NCI-H69 (cell line): ENCODE measurements around the gene DIS3L2.
"Not testable (repeated sequence)": the region's sequence is repeated elsewhere in the genome, so short reads cannot be mapped to it uniquely, and the experiment has no call there.

Experiments used
- DNase-seq: peaks from one replicate; lab custom pipeline; 2025; lab: John Stamatoyannopoulos, UW

The DIS3L2 gene

GRCh38 chr2:232369126-232369951 is 407.8 kb downstream of the DIS3L2 start:
- no peak for DNase-seq

DNA sequence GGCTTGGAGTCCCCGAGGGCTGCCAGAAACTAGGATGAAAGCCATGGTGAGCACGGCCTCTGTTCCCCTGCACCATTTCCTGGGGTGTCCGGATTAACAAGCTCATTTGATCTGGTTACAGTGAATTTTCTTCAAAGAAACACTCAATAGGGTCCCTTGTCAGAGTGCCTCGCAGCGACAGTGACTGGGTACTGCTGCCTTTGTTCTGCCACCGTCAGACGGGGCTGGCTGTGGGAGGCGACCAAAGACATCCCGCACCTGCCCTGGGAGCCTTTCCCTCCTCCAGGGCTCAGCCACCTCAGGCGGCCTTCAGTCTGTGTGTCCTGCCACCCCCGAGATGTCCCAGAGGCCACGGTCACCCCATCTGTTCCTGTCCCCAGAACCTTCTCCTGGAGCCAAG is 408.5 kb downstream of the DIS3L2 start:
- not testable (repeated sequence) for DNase-seq

DNA sequence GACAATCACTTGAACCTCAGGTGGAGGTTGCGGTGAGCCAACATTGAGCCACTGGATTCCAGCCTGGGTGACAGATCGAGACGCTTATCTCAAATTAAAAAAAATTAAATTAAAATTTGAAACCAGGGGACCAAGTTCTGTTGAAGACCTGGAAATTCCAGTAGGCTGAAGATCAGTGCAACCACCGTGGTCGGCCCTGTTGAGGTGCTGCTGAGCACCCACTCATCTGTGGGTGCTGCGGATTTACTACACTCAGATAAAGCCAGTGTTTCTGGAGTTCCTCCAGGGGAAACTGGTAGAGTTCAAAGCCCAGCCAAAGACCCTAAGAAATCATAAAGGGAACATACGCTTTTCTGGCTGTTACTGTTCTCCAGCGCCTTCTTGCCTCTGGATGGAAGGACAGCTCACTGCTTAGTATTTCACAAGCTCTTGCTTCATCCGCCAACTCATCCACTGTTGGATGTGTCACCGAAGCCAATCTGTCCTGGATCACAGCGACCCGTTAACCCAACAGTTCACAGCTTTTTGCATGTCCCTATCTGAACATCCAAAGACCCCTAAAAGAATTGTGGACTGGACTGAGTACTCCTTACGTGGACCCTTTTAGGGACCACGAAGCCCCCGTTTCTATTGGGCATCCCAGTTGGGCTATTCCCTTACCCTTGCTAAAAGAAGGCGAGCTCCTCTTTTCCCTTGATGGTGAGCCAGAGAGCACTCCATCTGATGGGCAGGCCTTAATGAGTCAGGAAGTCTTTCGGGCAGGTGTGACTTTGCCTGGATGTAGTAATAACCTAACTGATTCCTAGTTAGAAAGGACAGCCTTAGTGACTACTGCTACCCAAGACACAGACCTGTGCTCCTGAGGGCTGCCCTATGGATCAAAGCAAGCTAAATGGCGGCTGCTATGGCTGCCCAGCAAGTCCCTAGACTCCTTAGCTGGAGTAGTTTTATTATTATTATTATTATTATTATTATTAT is 411.0 kb downstream of the DIS3L2 start:
- no peak for DNase-seq

DNA sequence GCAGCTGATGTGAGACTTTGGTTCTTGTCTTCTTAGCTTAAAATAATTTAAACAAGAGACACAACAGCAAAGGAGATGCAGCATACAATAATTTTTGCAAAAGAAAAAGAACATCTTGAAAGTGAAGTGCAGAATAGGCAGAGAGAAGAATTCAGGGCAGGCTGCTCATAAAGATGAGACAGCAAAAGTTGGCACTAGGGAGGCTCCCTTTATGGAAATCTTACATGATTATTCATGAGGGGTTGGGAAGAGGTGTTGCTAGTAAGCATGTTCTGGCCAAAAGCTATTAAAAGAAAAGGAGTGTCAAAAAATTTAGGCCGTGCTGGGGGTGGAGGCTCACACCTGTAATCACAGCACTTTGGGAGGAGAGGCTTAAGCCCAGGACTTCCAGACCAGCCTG is 412.8 kb downstream of the DIS3L2 start:
- no peak for DNase-seq

DNA sequence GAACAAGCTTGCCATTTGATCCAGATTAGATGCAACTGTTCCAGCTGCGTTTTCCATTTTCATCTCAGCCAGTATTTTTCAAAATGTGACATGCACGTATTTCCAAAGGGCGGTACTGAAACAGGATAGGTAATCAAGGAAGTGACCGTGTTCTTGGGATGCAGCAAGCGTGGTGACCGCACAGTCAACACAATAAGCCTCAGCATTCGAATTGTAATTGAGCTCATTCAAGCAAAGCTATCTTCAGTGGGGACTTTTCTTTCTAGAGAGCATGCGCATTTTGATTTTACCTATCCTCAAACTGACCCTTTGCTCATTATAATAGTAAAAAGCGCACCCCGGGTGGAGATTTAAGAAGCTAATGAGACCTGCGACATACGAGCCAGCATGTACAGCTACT is 413.7 kb downstream of the DIS3L2 start:
- no peak for DNase-seq

DNA sequence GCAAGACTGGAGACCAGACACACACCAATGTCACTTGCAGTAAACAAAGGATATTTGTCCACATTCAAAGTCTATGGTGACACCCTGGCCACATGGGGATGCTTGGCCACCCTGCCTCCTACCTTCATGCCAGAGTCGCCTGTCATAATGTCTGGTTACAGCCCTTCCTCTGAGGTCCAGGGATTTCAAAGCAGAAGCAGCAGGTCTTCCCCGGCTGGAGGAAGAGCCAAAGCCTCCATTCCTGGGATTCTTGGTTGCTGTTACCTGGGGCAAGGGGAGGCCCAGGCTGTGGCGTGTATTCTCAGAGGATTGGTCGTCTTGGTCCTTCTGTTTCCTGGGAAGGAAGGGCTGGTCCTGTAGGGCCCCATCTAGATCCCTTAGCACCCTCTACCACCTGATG is 414.7 kb downstream of the DIS3L2 start:
- no peak for DNase-seq

- no peak for DNase-seq
Observed at GRCh38 chr2:232376713-232377112, 415.2 kb downstream of the DIS3L2 start.

DNA sequence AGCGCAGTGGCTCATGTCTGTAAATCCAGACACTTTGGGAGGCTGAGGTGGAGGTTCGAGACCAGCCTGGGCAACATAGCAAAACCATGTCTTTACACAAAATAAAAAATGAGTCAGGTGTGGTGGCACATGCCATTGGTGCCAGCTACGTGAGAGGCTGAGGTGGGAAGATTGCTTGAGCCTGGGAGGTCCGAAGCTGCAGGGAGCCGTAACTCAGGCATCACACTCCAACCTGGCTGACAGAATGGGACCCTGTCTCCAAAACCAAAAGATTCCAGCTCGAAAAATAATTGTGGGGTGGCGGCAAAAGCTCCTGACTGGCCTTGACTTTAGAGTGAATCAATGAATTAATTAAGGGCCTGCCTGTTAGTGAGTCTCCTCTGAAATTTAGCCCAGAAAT is 415.8 kb downstream of the DIS3L2 start:
- DNase-seq, result no peak

DNA sequence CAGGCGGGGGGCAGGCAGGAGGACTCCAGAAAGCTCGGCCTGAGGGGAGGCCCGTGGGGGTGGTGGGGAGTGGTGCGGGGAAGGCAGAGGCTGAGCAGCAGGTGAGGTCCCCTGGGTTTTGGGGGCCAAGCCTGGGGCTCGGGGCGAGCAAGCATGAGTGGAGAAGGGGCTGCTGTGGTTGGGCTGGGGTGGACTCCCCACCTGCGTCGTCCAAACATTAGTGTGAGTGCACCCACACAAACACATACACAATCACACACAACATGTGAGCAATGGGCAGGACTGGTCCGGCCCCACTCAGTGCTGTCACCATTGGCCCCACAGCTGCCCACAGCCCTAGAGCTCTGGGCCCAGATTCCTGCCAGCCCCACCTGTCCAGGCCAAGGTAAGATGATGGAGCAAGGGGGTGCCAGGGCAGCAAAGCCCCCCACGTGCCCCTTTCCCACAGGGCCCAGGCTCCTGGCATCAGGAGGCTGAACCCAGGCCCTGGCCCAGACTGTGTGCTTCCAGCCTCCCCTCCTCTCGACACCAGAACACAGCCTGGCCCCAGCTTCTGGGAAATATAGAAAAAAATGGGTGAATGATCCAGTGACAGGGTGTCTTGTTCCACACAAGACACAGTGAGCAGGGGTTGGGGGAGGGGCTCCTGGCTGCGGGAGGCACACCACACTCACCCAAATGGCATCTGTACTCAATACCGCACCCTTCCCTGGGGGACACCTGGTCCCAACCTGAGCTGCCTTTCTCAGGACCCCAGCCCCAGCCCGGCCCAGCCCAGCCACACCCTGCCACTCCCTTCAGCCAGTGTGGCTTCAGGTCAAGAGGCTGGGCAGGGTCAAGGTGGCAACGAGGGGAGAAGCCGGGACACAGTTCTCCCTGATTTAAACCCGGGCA is 416.6 kb downstream of the DIS3L2 start:
- no peak for DNase-seq

DNA sequence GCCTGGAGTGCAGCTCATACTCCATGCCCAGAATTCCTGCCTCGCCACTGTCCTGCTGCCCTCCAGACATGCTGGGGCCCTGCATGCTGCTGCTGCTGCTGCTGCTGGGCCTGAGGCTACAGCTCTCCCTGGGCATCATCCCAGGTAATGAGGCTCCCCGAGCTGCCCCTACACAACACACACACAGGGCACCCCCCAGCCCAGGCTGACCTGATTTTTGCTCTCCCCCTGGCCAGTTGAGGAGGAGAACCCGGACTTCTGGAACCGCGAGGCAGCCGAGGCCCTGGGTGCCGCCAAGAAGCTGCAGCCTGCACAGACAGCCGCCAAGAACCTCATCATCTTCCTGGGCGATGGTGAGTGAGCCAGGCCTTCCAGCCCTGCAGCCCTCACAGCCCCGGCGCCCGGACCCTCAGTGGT is 417.2 kb downstream of the DIS3L2 start, which contains the start of gene ALPP:
Gene ALPP (plus strand): TSS at position 17 of the 417 bp plus-strand sequence. CDS start 52 bp downstream, at position 69.
- DNase-seq, result not testable (repeated sequence)

DNA sequence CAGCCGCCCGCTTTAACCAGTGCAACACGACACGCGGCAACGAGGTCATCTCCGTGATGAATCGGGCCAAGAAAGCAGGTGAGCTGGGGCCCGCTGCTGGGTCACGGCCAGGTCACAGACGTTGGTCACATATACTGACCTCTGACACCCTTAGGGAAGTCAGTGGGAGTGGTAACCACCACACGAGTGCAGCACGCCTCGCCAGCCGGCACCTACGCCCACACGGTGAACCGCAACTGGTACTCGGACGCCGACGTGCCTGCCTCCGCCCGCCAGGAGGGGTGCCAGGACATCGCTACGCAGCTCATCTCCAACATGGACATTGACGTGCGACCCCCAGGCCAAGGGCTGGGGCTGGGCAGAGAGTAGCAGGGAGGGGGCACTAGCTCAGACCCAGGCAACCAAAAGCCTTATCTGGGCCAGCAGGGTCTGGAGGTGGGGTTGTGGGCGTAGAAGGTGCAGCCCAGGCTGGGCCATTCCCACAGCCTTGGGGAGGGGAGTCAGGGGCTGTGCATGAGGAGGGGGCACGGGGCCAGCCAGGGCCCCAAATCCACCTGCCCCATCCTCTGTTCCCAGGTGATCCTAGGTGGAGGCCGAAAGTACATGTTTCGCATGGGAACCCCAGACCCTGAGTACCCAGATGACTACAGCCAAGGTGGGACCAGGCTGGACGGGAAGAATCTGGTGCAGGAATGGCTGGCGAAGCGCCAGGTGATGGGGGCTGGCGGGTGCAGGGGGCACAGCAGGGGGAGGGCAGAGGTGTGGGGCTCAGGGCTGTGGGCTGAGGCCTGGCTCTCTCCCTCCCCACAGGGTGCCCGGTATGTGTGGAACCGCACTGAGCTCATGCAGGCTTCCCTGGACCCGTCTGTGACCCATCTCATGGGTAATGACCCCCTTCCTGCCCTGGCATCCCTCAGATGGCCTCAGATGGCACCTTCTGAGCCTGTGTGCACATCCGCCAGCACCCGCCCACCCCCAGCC is 418.4 kb downstream of the DIS3L2 start:
- not testable (repeated sequence) for DNase-seq

- DNase-seq, result not testable (repeated sequence)
Observed at GRCh38 chr2:232381204-232382031, 419.9 kb downstream of the DIS3L2 start.

DNA sequence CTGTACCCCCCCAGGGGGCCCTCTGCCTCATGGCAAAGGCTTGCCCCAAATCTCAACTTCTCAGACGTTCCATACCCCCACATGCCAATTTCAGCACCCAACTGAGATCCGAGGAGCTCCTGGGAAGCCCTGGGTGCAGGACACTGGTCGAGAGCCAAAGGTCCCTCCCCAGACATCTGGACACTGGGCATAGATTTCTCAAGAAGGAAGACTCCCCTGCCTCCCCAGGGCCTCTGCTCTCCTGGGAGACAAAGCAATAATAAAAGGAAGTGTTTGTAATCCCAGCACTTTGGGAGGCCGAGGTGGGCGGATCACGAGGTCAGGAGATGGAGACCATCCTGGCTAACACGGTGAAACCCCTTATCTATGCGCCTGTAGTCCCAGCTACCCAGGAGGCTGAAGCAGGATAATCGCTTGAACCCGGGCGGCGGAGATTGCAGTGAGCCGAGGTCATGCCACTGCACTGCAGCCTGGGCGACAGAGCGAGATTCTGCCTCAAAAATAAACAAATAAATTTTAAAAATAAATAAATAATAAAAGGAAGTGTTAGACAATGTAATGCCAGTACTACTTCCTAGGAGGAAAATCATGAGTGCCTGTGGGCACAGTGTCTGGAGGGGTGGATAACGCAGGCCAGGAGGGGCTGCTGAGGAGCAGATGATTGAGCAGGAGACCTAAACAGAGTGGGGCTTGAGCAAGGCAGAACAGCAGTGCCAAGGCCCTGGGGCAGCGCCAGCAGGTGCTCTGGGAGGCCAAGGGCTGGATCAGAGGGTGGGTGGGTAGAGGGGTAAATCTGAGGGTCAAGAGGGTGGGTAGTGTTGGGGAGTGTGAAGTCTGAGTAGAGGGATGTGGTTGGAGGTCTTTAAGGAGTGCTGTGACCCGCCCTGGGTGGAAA is 421.1 kb downstream of the DIS3L2 start:
- DNase-seq, result no peak

- no peak for DNase-seq
Observed at GRCh38 chr2:232384466-232384865, 423.0 kb downstream of the DIS3L2 start.

GRCh38 chr2:232385058-232385457 is 423.5 kb downstream of the DIS3L2 start:
- DNase-seq, result not testable (repeated sequence)

DNA sequence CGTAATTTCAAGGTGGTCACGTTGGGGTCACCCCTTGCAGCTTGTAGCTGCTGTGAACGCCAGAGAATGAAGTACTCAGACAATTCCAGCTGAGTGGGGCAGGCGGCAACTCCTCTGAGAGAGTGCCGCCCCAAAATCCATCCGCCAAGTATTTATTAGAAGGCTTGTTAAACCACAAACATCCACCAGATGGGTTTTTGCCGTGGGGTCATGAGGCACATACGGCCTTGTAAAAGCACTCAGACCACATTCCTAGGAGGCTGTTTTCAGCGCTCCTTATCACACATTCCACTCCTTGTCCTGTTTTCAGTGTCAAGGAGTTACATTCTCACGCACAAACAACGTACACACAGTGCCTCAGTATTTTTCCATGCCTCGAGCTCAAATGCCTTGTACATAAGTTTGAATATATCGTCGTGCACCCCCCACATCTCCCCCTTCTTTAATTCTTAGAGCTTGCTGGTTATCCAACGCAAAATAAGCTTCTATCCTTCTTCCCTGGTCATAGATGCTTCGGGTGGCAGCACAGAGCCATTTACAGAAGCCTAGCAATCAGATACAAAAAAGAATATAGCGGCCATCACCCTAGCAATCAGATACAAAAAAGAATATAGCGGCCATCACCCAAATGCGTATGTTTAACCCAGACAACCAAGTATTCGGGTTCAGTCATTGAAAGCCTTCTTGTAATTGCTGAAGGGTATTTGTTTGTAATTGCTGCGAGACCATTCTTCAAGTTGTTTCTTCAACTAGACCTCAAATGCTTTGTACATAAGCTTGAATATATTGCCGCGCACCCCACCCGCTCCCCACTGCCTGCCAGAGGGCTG is 424.4 kb downstream of the DIS3L2 start:
- no peak for DNase-seq

DNA sequence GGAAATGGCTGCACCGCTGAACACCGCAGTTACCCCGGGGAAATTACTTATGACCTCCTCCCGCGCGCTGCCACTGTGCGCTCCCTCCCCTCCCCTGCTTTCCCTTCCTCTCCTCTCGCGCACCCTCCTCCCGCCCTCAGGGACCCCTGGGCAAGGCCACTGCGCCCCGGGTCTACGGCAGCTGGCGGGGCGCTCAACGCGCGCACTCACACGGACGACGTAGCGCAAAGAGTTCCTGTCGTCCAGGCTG is 424.9 kb downstream of the DIS3L2 start:
- DNase-seq, result no peak
